ENCODE measurements around the gene PRKCE.

The PRKCE gene

DNA sequence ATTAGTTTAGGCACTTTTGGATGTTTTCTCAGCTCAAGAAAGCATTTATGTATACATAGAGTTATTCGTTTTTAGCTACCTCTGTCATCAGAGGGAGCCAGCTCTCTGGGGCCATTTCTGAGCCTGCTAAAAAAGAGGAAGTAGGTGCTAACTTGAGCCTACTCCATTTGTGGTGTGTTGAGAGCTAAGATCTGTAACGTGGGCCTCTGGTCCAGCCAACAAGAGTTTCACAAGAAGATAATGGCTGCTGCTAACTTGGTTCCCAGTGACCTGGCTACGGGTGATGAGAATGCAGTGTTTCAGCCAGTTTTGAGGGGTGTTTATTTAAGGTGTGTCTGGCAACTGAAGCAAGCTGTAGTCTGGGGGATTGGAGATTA lies 182.5 kb downstream of the PRKCE start:
- in situ Hi-C loops (cut with MboI; ENCODE audit: low sequenced_read_pairs, unreplicated experiment) = no loop called here
- DNase-seq (ENCODE audit: low spot score) = peak; percentile 69
- TF ChIP-seq, protein P1, sequence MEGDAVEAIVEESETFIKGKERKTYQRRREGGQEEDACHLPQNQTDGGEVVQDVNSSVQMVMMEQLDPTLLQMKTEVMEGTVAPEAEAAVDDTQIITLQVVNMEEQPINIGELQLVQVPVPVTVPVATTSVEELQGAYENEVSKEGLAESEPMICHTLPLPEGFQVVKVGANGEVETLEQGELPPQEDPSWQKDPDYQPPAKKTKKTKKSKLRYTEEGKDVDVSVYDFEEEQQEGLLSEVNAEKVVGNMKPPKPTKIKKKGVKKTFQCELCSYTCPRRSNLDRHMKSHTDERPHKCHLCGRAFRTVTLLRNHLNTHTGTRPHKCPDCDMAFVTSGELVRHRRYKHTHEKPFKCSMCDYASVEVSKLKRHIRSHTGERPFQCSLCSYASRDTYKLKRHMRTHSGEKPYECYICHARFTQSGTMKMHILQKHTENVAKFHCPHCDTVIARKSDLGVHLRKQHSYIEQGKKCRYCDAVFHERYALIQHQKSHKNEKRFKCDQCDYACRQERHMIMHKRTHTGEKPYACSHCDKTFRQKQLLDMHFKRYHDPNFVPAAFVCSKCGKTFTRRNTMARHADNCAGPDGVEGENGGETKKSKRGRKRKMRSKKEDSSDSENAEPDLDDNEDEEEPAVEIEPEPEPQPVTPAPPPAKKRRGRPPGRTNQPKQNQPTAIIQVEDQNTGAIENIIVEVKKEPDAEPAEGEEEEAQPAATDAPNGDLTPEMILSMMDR (IDR thresholded peaks at IDR 0.05; ENCODE audit: borderline replicate concordance, control extremely low read depth, extremely low read depth, insufficient read depth, missing control alignments) = peak; percentile 21

DNA sequence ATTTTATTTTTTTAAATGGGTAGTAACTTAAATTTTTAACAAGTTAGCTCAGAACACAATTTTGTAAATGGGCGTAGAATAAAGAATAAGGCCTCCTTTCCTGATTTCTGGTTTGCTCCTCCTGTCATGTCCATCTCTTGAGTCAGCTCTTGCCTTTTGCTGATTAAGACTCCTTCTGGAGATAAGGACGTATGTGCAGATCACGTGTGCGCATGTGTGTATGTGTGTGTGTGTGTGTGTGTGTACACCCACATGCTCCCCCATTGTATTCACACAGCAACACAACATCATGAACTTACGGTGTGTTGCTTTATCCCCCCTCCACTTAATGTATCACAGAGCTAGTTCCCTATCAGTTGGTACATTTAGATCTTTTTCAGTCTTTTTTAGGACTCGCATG lies 182.9 kb downstream of the PRKCE start:
- in situ Hi-C loops (cut with MboI; ENCODE audit: low sequenced_read_pairs, unreplicated experiment) = no loop called here
- TF ChIP-seq, protein P1 (IDR thresholded peaks at IDR 0.05; ENCODE audit: borderline replicate concordance, control extremely low read depth, extremely low read depth, insufficient read depth, missing control alignments) = no peak
- no peak for DNase-seq (ENCODE audit: low spot score)

DNA sequence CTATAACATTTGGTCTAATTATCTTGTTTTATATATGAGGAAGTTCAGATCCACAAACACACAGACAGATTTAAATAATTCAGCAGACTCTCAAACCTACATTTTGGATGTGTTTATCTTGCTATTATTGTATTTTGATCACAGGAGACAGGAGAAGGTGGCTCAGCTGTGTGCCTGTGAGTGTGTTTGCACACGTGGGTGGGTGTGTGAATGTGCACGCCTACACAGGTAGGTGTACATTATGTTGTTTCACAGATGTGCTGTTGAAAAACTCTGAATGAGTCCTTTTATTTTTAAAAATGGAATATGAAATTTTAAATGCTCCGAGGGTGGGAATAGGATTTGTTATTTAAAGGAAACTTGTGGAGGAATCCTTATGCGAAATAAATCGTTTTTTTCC lies 183.4 kb downstream of the PRKCE start:
- in situ Hi-C loops (cut with MboI; ENCODE audit: low sequenced_read_pairs, unreplicated experiment) = no loop called here
- DNase-seq (ENCODE audit: low spot score) = no peak
- TF ChIP-seq, protein P1 (IDR thresholded peaks at IDR 0.05; ENCODE audit: borderline replicate concordance, control extremely low read depth, extremely low read depth, insufficient read depth, missing control alignments) = no peak

DNA sequence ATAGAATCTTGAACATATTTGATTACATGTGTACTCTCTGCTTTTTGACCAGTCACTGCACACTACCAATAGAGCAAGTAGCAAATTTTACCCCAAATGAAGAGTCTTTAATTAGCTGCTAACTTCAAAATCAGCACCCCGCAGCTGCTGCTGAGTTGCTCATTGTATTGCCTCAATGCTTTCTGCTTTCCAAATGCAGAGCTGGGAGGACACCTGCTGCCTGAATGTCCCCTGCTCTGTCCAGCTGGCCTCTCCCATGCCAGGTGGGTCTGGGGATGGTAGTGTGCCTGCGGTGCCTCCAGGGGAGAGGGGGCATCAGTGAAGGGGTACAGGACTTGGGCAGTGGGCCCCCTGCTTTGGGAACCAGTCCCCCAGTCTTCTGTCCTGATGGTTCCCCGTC lies 184.8 kb downstream of the PRKCE start:
- in situ Hi-C loops (cut with MboI; ENCODE audit: low sequenced_read_pairs, unreplicated experiment) = no loop called here
- TF ChIP-seq, protein P1 (IDR thresholded peaks at IDR 0.05; ENCODE audit: borderline replicate concordance, control extremely low read depth, extremely low read depth, insufficient read depth, missing control alignments) = peak; percentile 36
- no peak for DNase-seq (ENCODE audit: low spot score)

DNA sequence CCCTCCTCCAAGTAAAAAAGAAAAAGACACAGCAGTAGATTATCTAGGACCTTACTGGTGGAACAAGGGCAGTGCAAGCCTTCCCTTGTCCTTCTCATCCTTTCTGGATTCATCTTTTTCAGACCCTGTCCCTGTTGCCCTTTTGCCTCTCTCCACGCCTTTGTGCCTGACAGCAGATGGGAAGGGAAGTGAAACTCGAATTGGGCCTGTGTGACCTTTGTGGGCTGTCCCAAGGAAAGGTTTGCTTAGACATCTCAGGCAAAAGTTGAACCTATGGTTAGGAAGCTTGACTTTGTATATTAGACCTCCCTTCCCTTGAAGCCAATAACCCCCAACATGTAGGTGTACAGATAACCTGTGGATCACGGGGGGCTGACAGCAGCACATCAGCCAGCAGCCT lies 185.3 kb downstream of the PRKCE start:
- in situ Hi-C loops (cut with MboI; ENCODE audit: low sequenced_read_pairs, unreplicated experiment) = no loop called here
- no peak for DNase-seq (ENCODE audit: low spot score)
- TF ChIP-seq, protein P1 (IDR thresholded peaks at IDR 0.05; ENCODE audit: borderline replicate concordance, control extremely low read depth, extremely low read depth, insufficient read depth, missing control alignments) = no peak

DNA sequence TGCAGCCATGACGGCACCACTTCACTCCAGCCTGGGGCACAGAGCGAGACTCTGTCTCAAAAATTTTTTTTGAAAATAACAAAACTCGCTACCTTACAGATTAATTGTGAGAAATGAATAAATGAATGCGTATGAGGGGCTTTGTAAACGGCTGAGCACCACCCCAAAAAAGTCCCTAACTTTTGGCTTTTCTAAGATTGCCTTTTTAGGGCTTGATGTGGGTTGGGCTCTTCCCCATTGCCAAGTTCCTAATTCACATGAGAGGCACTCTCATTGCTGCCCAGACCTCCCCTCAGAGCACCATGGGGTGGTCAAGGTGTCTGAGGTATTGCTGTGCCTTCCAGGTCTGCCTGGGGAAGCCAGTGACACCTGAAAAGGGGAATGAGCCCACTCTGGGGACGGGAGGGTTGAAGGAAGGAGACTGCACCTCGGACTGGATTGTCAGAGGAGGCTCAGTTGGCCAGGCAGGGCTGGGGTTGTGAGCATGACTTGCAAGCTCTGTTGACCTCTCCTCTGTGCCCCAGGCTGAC lies 186.4 kb downstream of the PRKCE start:
- no peak for DNase-seq (ENCODE audit: low spot score)
- TF ChIP-seq, protein P1 (IDR thresholded peaks at IDR 0.05; ENCODE audit: borderline replicate concordance, control extremely low read depth, extremely low read depth, insufficient read depth, missing control alignments) = no peak
- in situ Hi-C loops (cut with MboI; ENCODE audit: low sequenced_read_pairs, unreplicated experiment) = no loop called here
